Liver (tissue), 9 donors: ENCODE data around the gene EAF1. TPM values are rescaled to one million over a fixed set of nuclear protein-coding genes. Genes with fewer than 3 reads are reported as not detected.

Experiments used
- DNase-seq: peaks from one replicate; pipeline ENCODE4 v3.0.0-alpha.2; 2017; ENCODE audit warnings: low spot score
- H3K27ac ChIP-seq, 2 donors: one replicate each; pipeline ENCODE4 v1.7.0; 2013; ENCODE audit warnings: inconsistent platforms in 2 of 2, low read length in 2 of 2, control low read depth in 1 of 2, low read depth in 1 of 2, mild to moderate bottlenecking in 1 of 2
- H3K27me3 ChIP-seq, 4 donors: one replicate each; pipeline versions ENCODE4 v1.6.1 to v1.7.0; 2013; ENCODE audit warnings: low read length in 3 of 4, inconsistent platforms in 1 of 4, mild to moderate bottlenecking in 1 of 4, moderate library complexity in 1 of 4; ENCODE audit not compliant: control insufficient read depth in 4 of 4, insufficient read depth in 4 of 4
- H3K36me3 ChIP-seq, 4 donors: one replicate each; pipeline versions ENCODE4 v1.6.1 to v1.7.0; 2013; ENCODE audit warnings: low read length in 3 of 4, mild to moderate bottlenecking in 3 of 4, low read depth in 1 of 4, moderate library complexity in 1 of 4; ENCODE audit not compliant: control insufficient read depth in 4 of 4, insufficient read depth in 3 of 4
- H3K4me1 ChIP-seq, 4 donors: one replicate each; pipeline versions ENCODE4 v1.6.1 to v1.7.0; 2013; ENCODE audit warnings: low read length in 3 of 4, mild to moderate bottlenecking in 3 of 4, moderate library complexity in 1 of 4; ENCODE audit not compliant: control insufficient read depth in 4 of 4, insufficient read depth in 4 of 4
- H3K4me3 ChIP-seq, 3 donors: one replicate each; pipeline versions ENCODE4 v1.6.1 to v1.7.0; 2013; ENCODE audit warnings: low read length in 3 of 3, control low read depth in 1 of 3, low read depth in 1 of 3, mild to moderate bottlenecking in 1 of 3
- H3K9ac ChIP-seq, 2 donors: one replicate each; pipeline ENCODE4 v1.7.0; 2013; ENCODE audit warnings: low read length in 2 of 2, mild to moderate bottlenecking in 2 of 2, moderate library complexity in 2 of 2, control low read depth in 1 of 2, low read depth in 1 of 2
- H3K9me3 ChIP-seq, 4 donors: one replicate each; pipeline versions ENCODE4 v1.6.1 to v1.7.0; 2013; ENCODE audit warnings: low read length in 3 of 4; ENCODE audit not compliant: control insufficient read depth in 4 of 4
- ATF3 ChIP-seq: IDR thresholded peaks from 2 replicates; pipeline ENCODE4 v1.6.1; 2016; ENCODE audit warnings: antibody characterized with exemption
- CTCF ChIP-seq: fragments of 150-350 bp; IDR thresholded peaks from 2 replicates; pipeline ENCODE4 v1.5.1; 2017; ENCODE audit warnings: improper control_type of control experiment, low read depth, low read length; ENCODE audit not compliant: missing input control
- FOXA1 ChIP-seq: IDR thresholded peaks from 2 replicates; pipeline ENCODE4 v1.6.1; 2016; ENCODE audit warnings: antibody characterized with exemption
- FOXA2 ChIP-seq: IDR thresholded peaks from 2 replicates; pipeline ENCODE4 v1.6.1; 2016; ENCODE audit warnings: antibody characterized with exemption
- HNF4A ChIP-seq, 2 donors: conservative IDR thresholded peaks; 2 replicates each; pipeline ENCODE4 v1.6.1; 2016; ENCODE audit warnings: antibody characterized with exemption in 2 of 2, mild to moderate bottlenecking in 2 of 2
- HNF4G ChIP-seq: IDR thresholded peaks from 2 replicates; pipeline ENCODE4 v1.6.1; 2016; ENCODE audit warnings: antibody characterized with exemption
- JUND ChIP-seq, 2 donors: IDR thresholded peaks; 2 replicates each; pipeline ENCODE4 v1.6.1; 2016; ENCODE audit warnings: antibody characterized with exemption in 2 of 2
- MAX ChIP-seq: IDR thresholded peaks from 2 replicates; pipeline ENCODE4 v1.6.1; 2016; ENCODE audit warnings: antibody characterized with exemption
- NR2F2 ChIP-seq: IDR thresholded peaks from 2 replicates; pipeline ENCODE4 v1.6.1; 2016; ENCODE audit warnings: antibody characterized with exemption
- RAD21 ChIP-seq, 2 donors: IDR thresholded peaks; 2 replicates each; pipeline ENCODE4 v1.6.1; 2016; ENCODE audit warnings: antibody characterized with exemption in 2 of 2, mild to moderate bottlenecking in 2 of 2
- REST ChIP-seq: IDR thresholded peaks from 2 replicates; pipeline ENCODE4 v1.6.1; 2016; ENCODE audit warnings: antibody characterized with exemption, mild to moderate bottlenecking
- RXRA ChIP-seq, 2 donors: IDR thresholded peaks; 2 replicates each; pipeline ENCODE4 v1.6.1; 2017 to 2018; ENCODE audit warnings: antibody characterized with exemption in 2 of 2, mild to moderate bottlenecking in 1 of 2
- SP1 ChIP-seq: IDR thresholded peaks from 2 replicates; pipeline ENCODE4 v1.6.1; 2018; ENCODE audit warnings: antibody characterized with exemption, mild to moderate bottlenecking
- TAF1 ChIP-seq: conservative IDR thresholded peaks from 2 replicates; pipeline ENCODE4 v1.6.1; 2016; ENCODE audit warnings: antibody characterized with exemption, mild to moderate bottlenecking
- YY1 ChIP-seq: IDR thresholded peaks from 2 replicates; pipeline ENCODE4 v1.6.1; 2016; ENCODE audit warnings: antibody characterized with exemption, mild to moderate bottlenecking
- WGBS: extraction: QIAGEN DNeasy Blood & Tissue Kit; methylation state at CpG from one replicate; pipeline ENCODE4 v1.1.7; 2013; 5-methylcytosine and 5-hydroxymethylcytosine counted together
- polyA plus RNA-seq, 2 donors: library from polyadenylated mRNA; stranded (reverse) in 1 of 2; unstranded in 1 of 2; fragments of 200-250 nt in 1 of 2; fragments of >200 nt in 1 of 2; fragmentation: Nextera tagmentation in 1 of 2; extraction: Ambion mirVana in 1 of 2; gene quantifications; one replicate each; pipeline versions ENCODE4 v1.2.1 to v1.2.3, GENCODE V29; 2013 to 2015
- total RNA-seq, 2 donors: library from RNA; depleted of rRNA; stranded (reverse); fragments of >200 nt; gene quantifications; one replicate each; pipeline ENCODE4 v1.2.3, GENCODE V29; 2014
- TF ChIP-seq, protein P1 (sequence below): IDR thresholded peaks from 2 replicates; pipeline ENCODE4 v1.6.1; 2016; ENCODE audit warnings: antibody characterized with exemption
- donor health status: healthy.
- donor health status: healthy.
- donor health status: healthy.
- donor health status: healthy.
- donor health status: healthy.

Gene EAF1
- total and polyA plus RNA-seq, 4 donors: 4.6 to 15.0 (median 11.4) TPM

GRCh38 chr3:15450438-15451215 lies 23.2 kb downstream of the EAF1 start:
- Histone ChIP-seq H3K36me3 (peaks cover 0 to 8% (median 0%) of the 10 kb centered on the region in 4 donors), H3K4me1 (no peaks in the 10 kb centered on the region), H3K9me3 (no peaks in the 10 kb centered on the region), H3K27me3 (no peaks in the 10 kb centered on the region), H3K9ac (no peak overlapping the region), H3K4me3 (no peak overlapping the region), H3K27ac (no peak overlapping the region)
- DNase-seq: no peak
- 96% methylated on average over 12 of the region's 12 CpGs for WGBS
- TF ChIP-seq RAD21 (IDR thresholded peaks at IDR 0.05): no peak
- no peak for TF ChIP-seq TAF1
- TF ChIP-seq FOXA1: no peak
- no peak for TF ChIP-seq MAX
- TF ChIP-seq HNF4A (conservative IDR thresholded peaks at IDR 0.05): no peak
- TF ChIP-seq, protein P1, sequence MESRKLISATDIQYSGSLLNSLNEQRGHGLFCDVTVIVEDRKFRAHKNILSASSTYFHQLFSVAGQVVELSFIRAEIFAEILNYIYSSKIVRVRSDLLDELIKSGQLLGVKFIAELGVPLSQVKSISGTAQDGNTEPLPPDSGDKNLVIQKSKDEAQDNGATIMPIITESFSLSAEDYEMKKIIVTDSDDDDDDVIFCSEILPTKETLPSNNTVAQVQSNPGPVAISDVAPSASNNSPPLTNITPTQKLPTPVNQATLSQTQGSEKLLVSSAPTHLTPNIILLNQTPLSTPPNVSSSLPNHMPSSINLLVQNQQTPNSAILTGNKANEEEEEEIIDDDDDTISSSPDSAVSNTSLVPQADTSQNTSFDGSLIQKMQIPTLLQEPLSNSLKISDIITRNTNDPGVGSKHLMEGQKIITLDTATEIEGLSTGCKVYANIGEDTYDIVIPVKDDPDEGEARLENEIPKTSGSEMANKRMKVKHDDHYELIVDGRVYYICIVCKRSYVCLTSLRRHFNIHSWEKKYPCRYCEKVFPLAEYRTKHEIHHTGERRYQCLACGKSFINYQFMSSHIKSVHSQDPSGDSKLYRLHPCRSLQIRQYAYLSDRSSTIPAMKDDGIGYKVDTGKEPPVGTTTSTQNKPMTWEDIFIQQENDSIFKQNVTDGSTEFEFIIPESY: no peak
- no peak for TF ChIP-seq FOXA2
- TF ChIP-seq JUND (IDR thresholded peaks at IDR 0.05): no peak
- no peak for TF ChIP-seq YY1
- TF ChIP-seq ATF3: no peak
- TF ChIP-seq HNF4G: no peak
- no peak for TF ChIP-seq RXRA (IDR thresholded peaks at IDR 0.05)
- no peak for TF ChIP-seq CTCF
- no peak for TF ChIP-seq NR2F2
- TF ChIP-seq REST: no peak
- TF ChIP-seq SP1: no peak
